IMR-90 (cell line): ENCODE results near the gene HECW1. TPM values are rescaled to one million over a fixed set of nuclear protein-coding genes. Genes with fewer than 3 reads are reported as not detected.
A peak's percentile ranks its signal among the peaks of the same experiment; 100 is the strongest.

Experiments
- ATAC-seq: fragments of 200-7000 bp; cut with Tn5 transposase; 2 replicates; pipeline ENCODE4 v1.9.1; 2020; ENCODE audit warnings: low read depth, mild to moderate bottlenecking, moderate library complexity
- BruUV-seq: library from RNA; stranded (reverse); fragments of 400-500 nt; replicated peaks from 2 replicates; lab custom pipeline; 2021; lab: Mats Ljungman, UMichigan
- CTCF ChIA-PET: fragments of 300-600 bp; formaldehyde crosslinking; extraction: SDS; loops from one replicate; lab custom pipeline; 2021; ENCODE audit warnings: antibody characterized with exemption; lab: Yijun Ruan, JAX
- POLR2A ChIA-PET: fragments of 300-600 bp; sonication (Branson Sonifier 250); formaldehyde crosslinking; loops from one replicate; lab custom pipeline; 2022; ENCODE audit warnings: antibody characterized with exemption; ENCODE audit not compliant: unreplicated experiment; lab: Charles Lee
- DNase-seq: peaks from one replicate; pipeline ENCODE4 v3.0.0; 2013
- H2AFZ ChIP-seq: replicated peaks from 2 replicates; pipeline ENCODE3; 2013; ENCODE audit warnings: low read length, mild to moderate bottlenecking; ENCODE audit not compliant: poor library complexity
- H2AK5ac ChIP-seq: 2 replicates; pipeline ENCODE4 v1.6.1; 2013; ENCODE audit warnings: low read depth, low read length, inconsistent platforms
- H2AK9ac ChIP-seq: replicated peaks from 2 replicates; pipeline ENCODE3; 2013; ENCODE audit warnings: mild to moderate bottlenecking, low read depth, low read length, moderate library complexity; ENCODE audit not compliant: poor library complexity
- H2BK120ac ChIP-seq: 2 replicates; pipeline ENCODE4 v1.6.1; 2013; ENCODE audit warnings: low read depth, low read length, inconsistent platforms
- H2BK15ac ChIP-seq: 3 replicates; pipeline ENCODE4 v1.6.1; 2013; ENCODE audit warnings: low read depth, low read length, inconsistent platforms
- H2BK20ac ChIP-seq: 2 replicates; pipeline ENCODE4 v1.6.1; 2013; ENCODE audit warnings: low read depth, mild to moderate bottlenecking, inconsistent platforms, low read length, moderate library complexity
- H2BK5ac ChIP-seq: 2 replicates; pipeline ENCODE4 v1.6.1; 2013; ENCODE audit warnings: mild to moderate bottlenecking, low read depth, low read length, inconsistent platforms; ENCODE audit not compliant: poor library complexity, severe bottlenecking
- H3K14ac ChIP-seq: replicated peaks from 2 replicates; pipeline ENCODE4 v1.6.1; 2013; ENCODE audit warnings: low read depth, low read length, inconsistent platforms
- H3K18ac ChIP-seq: 2 replicates; pipeline ENCODE4 v1.6.1; 2013; ENCODE audit warnings: low read depth, low read length, control low read depth
- H3K23ac ChIP-seq: 2 replicates; pipeline ENCODE4 v1.6.1; 2013; ENCODE audit warnings: low read depth, low read length, inconsistent platforms
- H3K27ac ChIP-seq: 2 replicates; pipeline ENCODE4 v1.5.1; 2013; ENCODE audit warnings: mild to moderate bottlenecking, control low read depth, low read length; ENCODE audit not compliant: insufficient read depth
- H3K27me3 ChIP-seq: 2 replicates; pipeline ENCODE4 v1.6.1; 2013; ENCODE audit warnings: low read length; ENCODE audit not compliant: control insufficient read depth, insufficient read depth
- H3K36me3 ChIP-seq: 2 replicates; pipeline ENCODE4 v1.6.1; 2013; ENCODE audit warnings: low read length, mixed read lengths; ENCODE audit not compliant: control insufficient read depth, insufficient read depth
- H3K4ac ChIP-seq: 2 replicates; pipeline ENCODE4 v1.6.1; 2013; ENCODE audit warnings: low read depth, low read length, inconsistent platforms
- H3K4me1 ChIP-seq: 2 replicates; pipeline ENCODE4 v1.6.1; 2013; ENCODE audit warnings: low read length, mixed read lengths; ENCODE audit not compliant: control insufficient read depth, insufficient read depth
- H3K4me2 ChIP-seq: 2 replicates; pipeline ENCODE4 v1.6.1; 2013; ENCODE audit warnings: low read depth, mild to moderate bottlenecking, control low read depth, low read length, moderate library complexity
- H3K4me3 ChIP-seq: 2 replicates; pipeline ENCODE4 v1.5.1; 2013; ENCODE audit warnings: low read depth, mild to moderate bottlenecking, control low read depth, low read length, moderate library complexity; ENCODE audit not compliant: insufficient read depth
- H3K56ac ChIP-seq: 2 replicates; pipeline ENCODE4 v1.6.1; 2013; ENCODE audit warnings: low read length, inconsistent platforms; ENCODE audit not compliant: insufficient read depth; ENCODE audit errors: extremely low read depth
- H3K79me1 ChIP-seq, 2 experiments: 2 replicates each; pipeline ENCODE4 v1.6.1; 2013; ENCODE audit warnings: low read length in 2 of 2, inconsistent platforms in 1 of 2, low read depth in 1 of 2
- H3K9ac ChIP-seq: 2 replicates; pipeline ENCODE4 v1.6.1; 2013; ENCODE audit warnings: low read depth, low read length, control low read depth
- H3K9me1 ChIP-seq: 2 replicates; pipeline ENCODE4 v1.6.1; 2013; ENCODE audit warnings: low read length, inconsistent platforms; ENCODE audit not compliant: insufficient read depth
- H3K9me3 ChIP-seq: 2 replicates; pipeline ENCODE4 v1.6.1; 2013; ENCODE audit warnings: low read length; ENCODE audit not compliant: control insufficient read depth, insufficient read depth
- H4K20me1 ChIP-seq: 2 replicates; pipeline ENCODE4 v1.6.1; 2013; ENCODE audit warnings: low read length, inconsistent platforms; ENCODE audit not compliant: insufficient read depth
- H4K5ac ChIP-seq: 2 replicates; pipeline ENCODE4 v1.6.1; 2013; ENCODE audit warnings: mild to moderate bottlenecking, low read depth, low read length, control low read depth
- H4K8ac ChIP-seq, 2 experiments: 2 replicates each; pipeline ENCODE4 v1.6.1; 2013; ENCODE audit warnings: low read depth in 2 of 2, low read length in 2 of 2, control low read depth in 1 of 2, inconsistent platforms in 1 of 2
- H4K91ac ChIP-seq: 2 replicates; pipeline ENCODE4 v1.6.1; 2013; ENCODE audit warnings: low read depth, low read length, inconsistent platforms; ENCODE audit not compliant: insufficient read depth
- CHD1 ChIP-seq: IDR thresholded peaks from 2 replicates; pipeline ENCODE4 v1.6.1; 2012; ENCODE audit warnings: low read depth, low read length, improper control_type of control experiment
- MAFK ChIP-seq: IDR thresholded peaks from 2 replicates; pipeline ENCODE4 v1.6.1; 2012; ENCODE audit warnings: low read depth, low read length, improper control_type of control experiment
- MXI1 ChIP-seq: IDR thresholded peaks from 2 replicates; pipeline ENCODE4 v1.6.1; 2012; ENCODE audit warnings: low read depth, mild to moderate bottlenecking, low read length, moderate library complexity, borderline replicate concordance
- WGBS, 2 experiments: methylation state at CpG; one replicate each; pipeline versions ENCODE4 v1.1.5 to v1.1.7; 2013; ENCODE audit warnings: missing lambda C conversion rate in 2 of 2; ENCODE audit not compliant: insufficient read length in 1 of 2; ENCODE audit errors: extremely low coverage in 2 of 2; 5-methylcytosine and 5-hydroxymethylcytosine counted together
- dilution Hi-C: fragments of 300-500 bp; cut with HindIII; formaldehyde crosslinking; loops from one replicate; pipeline ENCODE4 v1.14.3; 2018; ENCODE audit warnings: low sequenced_read_pairs; ENCODE audit not compliant: unreplicated experiment
- in situ Hi-C: fragments of 300-500 bp; cut with MboI; formaldehyde crosslinking; loops from 3 replicates; pipeline ENCODE4 v1.14.3; 2019; ENCODE audit warnings: low sequenced_read_pairs, inconsistent platforms, mixed read lengths
- intact Hi-C: fragments of 100-400 bp; cut with micrococcal nuclease; formaldehyde crosslinking; loops from 2 replicates; pipeline ENCODE4 v1.10.0; 2022
- polyA plus RNA-seq, 3 experiments: library from polyadenylated mRNA; depleted of rRNA; stranded (reverse); fragments of >200 nt; gene quantifications; 2 replicates each; pipeline ENCODE4 v1.2.3, GENCODE V29; 2012; ENCODE audit warnings: low replicate concordance in 1 of 3
- total RNA-seq: library from RNA; depleted of rRNA; stranded (reverse); fragments of >200 nt; gene quantifications from 2 replicates; pipeline ENCODE4 v1.2.3, GENCODE V29; 2012

The HECW1 gene
- total and polyA plus RNA-seq, 2 of the 4 experiments (the other 2 are of a cell fraction) = 0.56 to 1.3 TPM

GRCh38 chr7:43516581-43517342, 404.3 kb downstream of the HECW1 start:
- H4K91ac ChIP-seq = no peak overlapping the region
- no peaks in the 10 kb centered on the region for H3K9me1 ChIP-seq
- CTCF ChIA-PET = no interaction called here
- H3K27me3 ChIP-seq = peaks cover 27% of the 10 kb centered on the region
- no peak overlapping the region for H3K4me3 ChIP-seq
- no peak overlapping the region for H2BK5ac ChIP-seq
- H2AK5ac ChIP-seq = no peak overlapping the region
- H4K20me1 ChIP-seq = no peaks in the 10 kb centered on the region
- in situ Hi-C loops = no loop called here
- H3K14ac ChIP-seq = no peak overlapping the region
- no peak overlapping the region for H3K23ac ChIP-seq
- H3K18ac ChIP-seq = no peak overlapping the region
- WGBS, 2 experiments = no CpG with 5 or more reads among the region's 9 CpGs
- no peak overlapping the region for H3K56ac ChIP-seq
- no peaks in the 10 kb centered on the region for H3K79me1 ChIP-seq
- no peaks in the 10 kb centered on the region for H3K9me3 ChIP-seq
- H3K4ac ChIP-seq = no peak overlapping the region
- no peak for TF ChIP-seq MXI1
- no peak for TF ChIP-seq CHD1
- peak; percentile 70 for TF ChIP-seq MAFK
- POLR2A ChIA-PET = no interaction called here
- H2BK15ac ChIP-seq = no peak overlapping the region
- no peak overlapping the region for H2AFZ ChIP-seq
- H3K4me2 ChIP-seq = no peak overlapping the region
- intact Hi-C loops = no loop called here
- no peaks in the 10 kb centered on the region for H3K36me3 ChIP-seq
- H2BK20ac ChIP-seq = no peak overlapping the region
- dilution Hi-C loops = no loop called here
- H3K4me1 ChIP-seq = 0 out of 2 replicates have a peak, but pooled peaks cover under 1% of the 10 kb centered on the region
- no peak overlapping the region for H3K27ac ChIP-seq
- BruUV-seq = no TSS peak
- no peak overlapping the region for H2BK120ac ChIP-seq
- DNase-seq = no peak
- no peak overlapping the region for H4K5ac ChIP-seq
- no peak overlapping the region for H2AK9ac ChIP-seq
- H4K8ac ChIP-seq = no peak overlapping the region
- no peak overlapping the region for H3K9ac ChIP-seq
- ATAC-seq = no peak
